Activated CD8-positive, alpha-beta T cell treated with anti-CD3 and anti-CD28 coated beads for 36 hours (primary cell): ENCODE results near the gene ARL16. TPM values are rescaled to one million over a fixed set of nuclear protein-coding genes. Genes with fewer than 3 reads are reported as not detected.

ENCODE experiments used
- ATAC-seq: fragments of 200-7000 bp; cut with Tn5 transposase; one replicate; pipeline ENCODE4 v1.10.0; 2021; ENCODE audit warnings: mild to moderate bottlenecking, moderate library complexity
- CTCF ChIA-PET: fragments of 350-600 bp; sonication (Branson Sonifier 250); formaldehyde crosslinking; loops from one replicate; lab custom pipeline; 2021; ENCODE audit warnings: antibody characterized with exemption; lab: Charles Lee
- POLR2A ChIA-PET: fragments of 350-600 bp; sonication (Branson Sonifier 250); formaldehyde crosslinking; loops from one replicate; lab custom pipeline; 2021; ENCODE audit warnings: antibody characterized with exemption; lab: Charles Lee
- DNase-seq: peaks from one replicate; pipeline ENCODE4 v3.0.0-alpha.2; 2020
- H3K27ac Mint-ChIP-seq: one replicate; pipeline ENCODE4 v1.8.0; 2021; ENCODE audit warnings: mild to moderate bottlenecking, mixed read lengths
- H3K27me3 Mint-ChIP-seq: one replicate; pipeline ENCODE4 v1.8.0; 2021; ENCODE audit warnings: mixed read lengths
- H3K36me3 Mint-ChIP-seq: one replicate; pipeline ENCODE4 v1.8.0; 2021; ENCODE audit warnings: low read depth, mixed read lengths
- H3K4me1 Mint-ChIP-seq: one replicate; pipeline ENCODE4 v1.8.0; 2021; ENCODE audit warnings: low read depth, mixed read lengths
- H3K4me3 Mint-ChIP-seq: one replicate; pipeline ENCODE4 v1.8.0; 2021; ENCODE audit warnings: mild to moderate bottlenecking, moderate library complexity, mixed read lengths
- H3K9me3 Mint-ChIP-seq: one replicate; pipeline ENCODE4 v1.8.0; 2021; ENCODE audit warnings: mixed read lengths
- CTCF ChIP-seq: fragments of 200-600 bp; IDR thresholded peaks from one replicate; pipeline ENCODE4 v1.8.0; 2022; ENCODE audit warnings: antibody characterized with exemption, mild to moderate bottlenecking
- intact Hi-C: fragments of 100-400 bp; cut with micrococcal nuclease; formaldehyde crosslinking; loops from one replicate; pipeline ENCODE4 v1.10.0; 2022
- total RNA-seq, 2 experiments: library from RNA; stranded (reverse); gene quantifications; one replicate each; pipeline ENCODE4 v1.2.3, GENCODE V29; 2021

The ARL16 gene
- total RNA-seq, 2 experiments from 2014 or later: 22.3 to 23.5 TPM

- TF ChIP-seq CTCF: no peak
- Mint-ChIP-seq H3K4me3 (no peak overlapping the region), H3K27me3 (peaks cover 15% of the 10 kb centered on the region), H3K9me3 (no peaks in the 10 kb centered on the region), H3K27ac (no peak overlapping the region), H3K36me3 (peaks cover 2% of the 10 kb centered on the region), H3K4me1 (no peaks in the 10 kb centered on the region)
- intact Hi-C loops: no loop called here
- DNase-seq (no peak), ATAC-seq (no peak)
- ChIA-PET CTCF (no interaction called here), POLR2A (interaction anchor here (1.0 to 1.4 kb wide), 3 partner anchors 9 to 20 kb away, joined by 3 to 5 read pairs (median 3); no protein-coding TSS in a partner anchor)
Measured at GRCh38 chr17:81644976-81645952, 38.3 kb downstream of the ARL16 start.

GRCh38 chr17:81644496-81644895 lies 39.1 kb downstream of the ARL16 start:
- H3K4me1 Mint-ChIP-seq: no peaks in the 10 kb centered on the region
- no peak for TF ChIP-seq CTCF
- intact Hi-C loops: no loop called here
- POLR2A ChIA-PET: interaction anchor here (1.0 to 1.4 kb wide), 2 partner anchors 10 to 21 kb away, joined by 3 to 5 read pairs; no protein-coding TSS in a partner anchor
- peaks cover 2% of the 10 kb centered on the region for H3K36me3 Mint-ChIP-seq
- no peak overlapping the region for H3K27ac Mint-ChIP-seq
- DNase-seq: no peak
- CTCF ChIA-PET: no interaction called here
- no peak overlapping the region for H3K4me3 Mint-ChIP-seq
- no peak for ATAC-seq
- H3K9me3 Mint-ChIP-seq: no peaks in the 10 kb centered on the region
- H3K27me3 Mint-ChIP-seq: peaks cover 12% of the 10 kb centered on the region

- TF ChIP-seq CTCF: no peak
- no peak overlapping the region for H3K4me3 Mint-ChIP-seq
Measured at GRCh38 chr17:81641825-81642489, 41.6 kb downstream of the ARL16 start.

GRCh38 chr17:81640011-81640410 lies 43.6 kb downstream of the ARL16 start:
- DNase-seq: no peak
- no peak for TF ChIP-seq CTCF
- ATAC-seq: no peak
- Mint-ChIP-seq H3K9me3 (no peaks in the 10 kb centered on the region), H3K4me3 (no peak overlapping the region), H3K27ac (no peak overlapping the region), H3K36me3 (peaks cover 4% of the 10 kb centered on the region), H3K4me1 (peaks cover 13% of the 10 kb centered on the region), H3K27me3 (no peaks in the 10 kb centered on the region)
- intact Hi-C loops: no loop called here
- POLR2A ChIA-PET: interaction anchor here (0.6 kb wide), 1 partner anchor 10 kb away, joined by 3 read pairs; no protein-coding TSS in a partner anchor
- CTCF ChIA-PET: no interaction called here

More at GRCh38 chr17:81641825-81642489, 41.6 kb downstream of the ARL16 start:
- H3K4me1 Mint-ChIP-seq: peaks cover 3% of the 10 kb centered on the region
- CTCF ChIA-PET: no interaction called here
- no peaks in the 10 kb centered on the region for H3K27me3 Mint-ChIP-seq
- no peaks in the 10 kb centered on the region for H3K9me3 Mint-ChIP-seq
- DNase-seq (no peak), ATAC-seq (no peak)
- POLR2A ChIA-PET: no interaction called here
- H3K36me3 Mint-ChIP-seq: no peaks in the 10 kb centered on the region
- intact Hi-C loops: no loop called here
- H3K27ac Mint-ChIP-seq: no peak overlapping the region
